Thoracic aorta (tissue), 2 donors: ENCODE data around the gene EME2. TPM values are rescaled to one million over a fixed set of nuclear protein-coding genes. Genes with fewer than 3 reads are reported as not detected.

ENCODE experiments used
- ATAC-seq: fragments of 150-250 bp; one replicate; pipeline ENCODE4 v1.8.0; 2017; ENCODE audit warnings: low read depth; ENCODE audit not compliant: insufficient number of reproducible peaks, low FRiP score
- DNase-seq: peaks from one replicate; pipeline ENCODE4 v3.0.0-alpha.2; 2020; ENCODE audit warnings: low spot score
- H3K27ac ChIP-seq, 2 donors: fragments of 200-600 bp; sonication (generic); 1 replicate in 1 of 2; 2 replicates in 1 of 2; pipeline ENCODE4 v1.5.1; 2016; ENCODE audit warnings: mild to moderate bottlenecking in 2 of 2, moderate library complexity in 2 of 2
- H3K27me3 ChIP-seq: fragments of 200-600 bp; sonication (generic); replicated peaks from 2 replicates; pipeline ENCODE4 v1.6.0; 2016; ENCODE audit warnings: mild to moderate bottlenecking; ENCODE audit not compliant: insufficient read depth
- H3K36me3 ChIP-seq: fragments of 200-600 bp; sonication (generic); one replicate; pipeline ENCODE4 v1.5.1; 2016
- H3K4me1 ChIP-seq, 2 donors: fragments of 200-600 bp; sonication (generic); 1 replicate in 1 of 2; 2 replicates in 1 of 2; pipeline versions ENCODE4 v1.5.1 to v1.6.0; 2016; ENCODE audit warnings: low read depth in 2 of 2, mild to moderate bottlenecking in 1 of 2; ENCODE audit not compliant: control insufficient read depth in 1 of 2
- H3K4me3 ChIP-seq: fragments of 200-600 bp; sonication (generic); 2 replicates; pipeline ENCODE4 v1.5.1; 2016; ENCODE audit warnings: mild to moderate bottlenecking
- H3K9me3 ChIP-seq: fragments of 200-600 bp; sonication (generic); 2 replicates; pipeline ENCODE4 v1.5.1; 2016
- total RNA-seq, 2 donors: library from RNA; depleted of rRNA; stranded (reverse); fragments of >200 nt; gene quantifications; one replicate each; pipeline versions ENCODE4 v1.1.0 to v1.2.3, GENCODE V29; 2016
- TF ChIP-seq, protein P1 (sequence below): fragments of 200-600 bp; sonication (generic); IDR thresholded peaks from one replicate; pipeline ENCODE4 v1.5.1; 2019; ENCODE audit warnings: antibody characterized with exemption

EME2 gene
- total RNA-seq, 2 donors from 2014 or later: 23.4 to 29.2 TPM

- Histone ChIP-seq H3K27ac (no peak overlapping the region), H3K9me3 (no peaks in the 10 kb centered on the region), H3K4me1 (no peaks in the 10 kb centered on the region), H3K36me3 (peaks cover 46% of the 10 kb centered on the region), H3K4me3 (no peak overlapping the region), H3K27me3 (no peaks in the 10 kb centered on the region)
- DNase-seq (no peak), ATAC-seq (no peak)
- TF ChIP-seq, protein P1, sequence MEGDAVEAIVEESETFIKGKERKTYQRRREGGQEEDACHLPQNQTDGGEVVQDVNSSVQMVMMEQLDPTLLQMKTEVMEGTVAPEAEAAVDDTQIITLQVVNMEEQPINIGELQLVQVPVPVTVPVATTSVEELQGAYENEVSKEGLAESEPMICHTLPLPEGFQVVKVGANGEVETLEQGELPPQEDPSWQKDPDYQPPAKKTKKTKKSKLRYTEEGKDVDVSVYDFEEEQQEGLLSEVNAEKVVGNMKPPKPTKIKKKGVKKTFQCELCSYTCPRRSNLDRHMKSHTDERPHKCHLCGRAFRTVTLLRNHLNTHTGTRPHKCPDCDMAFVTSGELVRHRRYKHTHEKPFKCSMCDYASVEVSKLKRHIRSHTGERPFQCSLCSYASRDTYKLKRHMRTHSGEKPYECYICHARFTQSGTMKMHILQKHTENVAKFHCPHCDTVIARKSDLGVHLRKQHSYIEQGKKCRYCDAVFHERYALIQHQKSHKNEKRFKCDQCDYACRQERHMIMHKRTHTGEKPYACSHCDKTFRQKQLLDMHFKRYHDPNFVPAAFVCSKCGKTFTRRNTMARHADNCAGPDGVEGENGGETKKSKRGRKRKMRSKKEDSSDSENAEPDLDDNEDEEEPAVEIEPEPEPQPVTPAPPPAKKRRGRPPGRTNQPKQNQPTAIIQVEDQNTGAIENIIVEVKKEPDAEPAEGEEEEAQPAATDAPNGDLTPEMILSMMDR: no peak
These were observed 42.9 kb downstream of the EME2 start for GRCh38 chr16:1815461-1815860.

GRCh38 chr16:1816396-1817275 lies 44.0 kb downstream of the EME2 start:
- TF ChIP-seq, protein P1: no peak
- ATAC-seq: no peak

DNA sequence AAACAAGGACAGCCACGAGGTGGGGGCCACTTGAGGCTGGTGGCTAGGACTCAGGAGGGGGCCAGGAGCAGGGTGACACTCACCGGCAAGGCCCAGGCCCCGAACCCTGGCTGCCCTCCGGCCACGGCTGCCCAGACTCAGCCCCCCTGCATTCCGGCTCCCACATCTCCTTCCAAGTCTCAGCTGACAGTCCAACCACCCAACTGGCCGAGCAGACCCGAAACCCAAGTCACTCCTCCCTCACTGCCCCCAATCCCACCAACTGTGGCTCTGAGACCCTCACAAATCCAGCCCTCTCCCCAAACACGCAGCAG lies 44.6 kb downstream of the EME2 start:
- Histone ChIP-seq H3K4me3 (no peak overlapping the region), H3K4me1 (no peaks in the 10 kb centered on the region), H3K9me3 (no peaks in the 10 kb centered on the region), H3K27ac (no peak overlapping the region), H3K36me3 (peaks cover 61% of the 10 kb centered on the region), H3K27me3 (no peaks in the 10 kb centered on the region)
- ATAC-seq (no peak), DNase-seq (no peak)
- TF ChIP-seq, protein P1: no peak

More at GRCh38 chr16:1816396-1817275, 44.0 kb downstream of the EME2 start:
- DNase-seq: no peak
- Histone ChIP-seq H3K27ac (no peak overlapping the region), H3K27me3 (no peaks in the 10 kb centered on the region), H3K4me3 (no peak overlapping the region), H3K36me3 (peaks cover 55% of the 10 kb centered on the region), H3K9me3 (no peaks in the 10 kb centered on the region), H3K4me1 (no peaks in the 10 kb centered on the region)

DNA sequence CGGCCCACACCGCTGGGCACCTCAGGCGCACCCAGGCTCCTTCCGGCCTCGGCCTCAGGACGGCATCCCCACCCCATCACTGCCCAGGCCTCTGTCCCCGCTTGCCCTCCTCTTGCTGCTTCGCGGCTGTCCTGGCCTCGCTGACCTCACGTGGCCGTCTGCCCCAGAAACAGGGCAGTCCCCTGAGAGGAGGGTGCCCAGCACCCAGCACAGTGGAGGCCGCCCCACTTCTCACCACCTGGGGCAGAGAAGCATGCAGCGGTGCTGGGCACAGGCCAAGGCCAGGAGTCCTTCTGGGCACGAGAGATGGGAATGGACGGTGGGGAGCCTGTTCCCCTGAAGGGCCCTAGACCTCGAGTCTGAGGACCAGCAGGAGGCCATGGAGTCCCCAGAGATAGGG lies 45.1 kb downstream of the EME2 start:
- Histone ChIP-seq H3K36me3 (peaks cover 65% of the 10 kb centered on the region), H3K27me3 (no peaks in the 10 kb centered on the region), H3K9me3 (no peaks in the 10 kb centered on the region), H3K27ac (no peak overlapping the region), H3K4me3 (no peak overlapping the region), H3K4me1 (no peaks in the 10 kb centered on the region)
- no peak for DNase-seq
- TF ChIP-seq, protein P1: no peak
- no peak for ATAC-seq

DNA sequence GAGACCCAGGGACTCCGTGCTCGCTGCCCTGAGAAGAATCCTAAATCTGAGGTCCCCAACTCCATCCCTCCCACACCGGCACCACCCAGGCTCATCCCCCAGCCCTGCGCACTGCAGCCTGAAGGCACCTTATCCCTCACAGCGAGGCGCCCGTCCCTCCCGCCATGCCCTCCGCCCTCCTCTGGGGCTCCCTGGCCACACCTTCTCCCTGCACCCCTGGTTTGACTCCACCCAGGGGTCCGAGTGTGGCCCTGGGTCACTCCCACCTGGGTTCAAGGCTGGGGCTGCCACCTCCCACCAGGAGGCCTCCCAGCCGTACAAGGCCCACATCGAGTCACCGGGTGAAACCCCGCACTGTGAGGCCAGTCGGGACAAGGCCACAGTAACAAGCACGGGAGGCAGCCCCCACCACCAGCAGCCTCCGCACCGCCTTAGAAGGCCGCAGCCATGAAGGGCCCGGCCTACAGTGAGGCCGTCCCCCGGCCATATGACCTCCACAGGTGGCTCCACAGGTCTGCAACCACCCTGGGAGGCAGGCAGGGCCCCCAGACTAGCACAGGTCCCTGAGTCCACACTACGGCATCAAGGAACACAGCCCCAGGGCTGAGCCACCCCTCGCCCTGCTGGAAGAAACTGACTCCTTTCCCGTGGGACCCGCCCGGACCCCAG lies 45.7 kb downstream of the EME2 start:
- peaks cover 66% of the 10 kb centered on the region for H3K36me3 ChIP-seq
- no peak overlapping the region for H3K4me3 ChIP-seq
- no peak overlapping the region for H3K27ac ChIP-seq
- DNase-seq (no peak), ATAC-seq (no peak)
- TF ChIP-seq, protein P1: no peak
- no peaks in the 10 kb centered on the region for H3K4me1 ChIP-seq
- no peaks in the 10 kb centered on the region for H3K9me3 ChIP-seq
- H3K27me3 ChIP-seq: no peaks in the 10 kb centered on the region
